Activated CD4-positive, alpha-beta T cell treated with anti-CD3 and anti-CD28 coated beads, Interleukin-2, Interleukin-4, amounts not matched to agents 100 ng/mL and 50 ng/mL, durations not matched to agents 16 hours and 8 hours (primary cell): ENCODE data around the gene FMN1.

Experiments used
- DNase-seq: peaks from one replicate; pipeline ENCODE4 v3.0.0-alpha.2; 2020; ENCODE audit warnings: low spot score

FMN1 gene

GRCh38 chr15:32718821-32719716 lies 475.4 kb downstream of the FMN1 start:
- DNase-seq = no peak

GRCh38 chr15:32718227-32718820 lies 476.2 kb downstream of the FMN1 start:
- DNase-seq = no peak

DNA sequence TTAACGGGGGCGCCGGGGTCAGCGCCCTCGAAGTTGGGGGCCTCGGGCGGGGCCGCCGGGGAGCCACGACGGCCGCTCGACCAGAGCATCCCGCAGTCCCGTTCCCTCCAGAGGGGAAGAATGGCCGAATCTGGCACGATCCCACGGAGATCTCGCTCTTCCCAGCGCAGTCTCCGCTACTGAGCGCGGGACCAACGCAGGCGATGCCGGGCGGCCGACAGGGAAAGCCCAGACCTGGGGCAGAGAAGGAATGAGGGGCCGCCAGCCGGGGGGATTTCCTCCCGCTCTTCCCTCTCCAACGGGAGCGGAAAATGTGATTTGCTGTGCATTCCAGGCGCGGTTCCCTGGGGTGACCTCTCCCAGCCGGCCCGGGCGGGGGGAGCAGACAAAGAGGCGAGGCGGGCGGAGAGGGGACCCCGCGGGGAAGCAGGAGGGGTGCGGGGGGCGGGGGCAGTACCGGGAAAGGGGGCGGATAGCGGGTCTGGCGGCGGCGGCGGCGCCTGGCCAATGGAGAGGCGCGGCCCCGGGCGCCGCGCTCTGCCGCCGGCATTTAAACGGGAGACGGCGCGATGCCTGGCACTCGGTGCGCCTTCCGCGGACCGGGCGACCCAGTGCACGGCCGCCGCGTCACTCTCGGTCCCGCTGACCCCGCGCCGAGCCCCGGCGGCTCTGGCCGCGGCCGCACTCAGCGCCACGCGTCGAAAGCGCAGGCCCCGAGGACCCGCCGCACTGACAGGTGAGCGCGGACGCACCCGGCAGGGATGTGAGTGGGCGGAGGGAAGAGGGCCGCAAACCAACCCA lies 476.9 kb downstream of the FMN1 start, which contains the start of gene GREM1:
Gene GREM1 (plus strand): TSS at position 579 of the 801 bp plus-strand sequence. CDS start 12,687 bp downstream, outside the sequence.
- no peak for DNase-seq

- DNase-seq = no peak
These were observed 477.5 kb downstream of the FMN1 start for GRCh38 chr15:32716915-32717425.

GRCh38 chr15:32716216-32716914 lies 478.1 kb downstream of the FMN1 start:
- no peak for DNase-seq
